Transverse colon (tissue), 4 donors: ENCODE results near the gene RXRG.

ENCODE experiments used
- CTCF ChIP-seq, 5 experiments: fragments of 200-600 bp in 3 of 5; fragments of 450-650 bp in 2 of 5; sonication (generic) in 3 of 5; IDR thresholded peaks; 1 replicate in 2 of 5; 2 replicates in 3 of 5; pipeline ENCODE4 v1.5.1; 2016 to 2017; ENCODE audit warnings: antibody characterized with exemption in 5 of 5, inconsistent platforms in 3 of 5, mild to moderate bottlenecking in 2 of 5, moderate library complexity in 1 of 5
- EP300 ChIP-seq: sonication (generic); formaldehyde crosslinking; IDR thresholded peaks from one replicate; pipeline ENCODE4 v1.6.1; 2017; ENCODE audit warnings: antibody characterized with exemption, low read depth
- POLR2A ChIP-seq: fragments of 450-650 bp; IDR thresholded peaks from one replicate; pipeline ENCODE4 v1.6.1; 2016; ENCODE audit warnings: antibody characterized with exemption, mild to moderate bottlenecking, moderate library complexity
- POLR2AphosphoS5 ChIP-seq, 3 donors: sonication (generic); formaldehyde crosslinking; IDR thresholded peaks; one replicate each; pipeline ENCODE4 v1.6.1; 2016; ENCODE audit warnings: antibody characterized with exemption in 3 of 3

GRCh38 chr1:165454091-165454610 lies 9.2 kb upstream of the RXRG start:
- TF ChIP-seq CTCF (IDR thresholded peaks at IDR 0.05) (no peak), POLR2AphosphoS5 (IDR thresholded peaks at IDR 0.05) (no peak), POLR2A (no peak), EP300 (no peak)
